HG03103 (cell line): Measurements from ENCODE around the gene FN1.
A peak's percentile ranks its signal among the peaks of the same experiment; 100 is the strongest.

ENCODE experiments used
- ATAC-seq: cut with Tn5 transposase; IDR thresholded peaks from one replicate; pipeline ENCODE4 v1.9.1; 2021; ENCODE audit warnings: low read depth; ENCODE audit not compliant: unreplicated experiment

FN1 gene

GRCh38 chr2:215442401-215442787 is 6.5 kb upstream of the FN1 start:
- ATAC-seq, result no peak

GRCh38 chr2:215441560-215442400 is 5.9 kb upstream of the FN1 start:
- ATAC-seq, result no peak

- no peak for ATAC-seq
Measured at GRCh38 chr2:215439980-215440512, 4.2 kb upstream of the FN1 start.

GRCh38 chr2:215439404-215439803 is 3.5 kb upstream of the FN1 start:
- ATAC-seq, result no peak

GRCh38 chr2:215437614-215438013 is 1.7 kb upstream of the FN1 start:
- no peak for ATAC-seq

- ATAC-seq, result no peak
Measured at GRCh38 chr2:215436705-215437565, 1.1 kb upstream of the FN1 start.

GRCh38 chr2:215435280-215435869 is 493 bp downstream of the FN1 start:
- peak; percentile 20 for ATAC-seq

- ATAC-seq, result no peak
Measured at GRCh38 chr2:215434447-215435279, 1.2 kb downstream of the FN1 start.

- ATAC-seq, result no peak
Measured at GRCh38 chr2:215432759-215433594, 2.9 kb downstream of the FN1 start.

- ATAC-seq, result no peak
Measured at GRCh38 chr2:215431778-215432758, 3.8 kb downstream of the FN1 start.

- ATAC-seq, result no peak
Measured at GRCh38 chr2:215431290-215431689, 4.6 kb downstream of the FN1 start.

GRCh38 chr2:215430528-215431187 is 5.2 kb downstream of the FN1 start:
- no peak for ATAC-seq

GRCh38 chr2:215429424-215429823 is 6.4 kb downstream of the FN1 start:
- ATAC-seq, result no peak

GRCh38 chr2:215428060-215428910 is 7.6 kb downstream of the FN1 start:
- ATAC-seq, result no peak

GRCh38 chr2:215427585-215427984 is 8.3 kb downstream of the FN1 start:
- no peak for ATAC-seq

GRCh38 chr2:215425021-215425782 is 10.7 kb downstream of the FN1 start:
- ATAC-seq, result no peak
